Fibroblast of lung (primary cell): Measurements from ENCODE around the gene EHD3. TPM values are rescaled to one million over a fixed set of nuclear protein-coding genes. Genes with fewer than 3 reads are reported as not detected.

Experiments
- DNase-seq, 2 donors: peaks; one replicate each; pipeline versions ENCODE4 v3.0.0 to v3.0.0-alpha.2; 2010; ENCODE audit warnings: low read depth in 2 of 2
- H2AFZ ChIP-seq: 2 replicates; pipeline ENCODE4 v1.5.1; 2012; ENCODE audit warnings: low read length, control low read depth, inconsistent platforms
- H3K27ac ChIP-seq: 2 replicates; pipeline ENCODE4 v1.5.1; 2011; ENCODE audit warnings: low read length, control low read depth; ENCODE audit not compliant: insufficient read depth
- H3K27me3 ChIP-seq: 2 replicates; pipeline ENCODE4 v1.5.1; 2011; ENCODE audit warnings: mild to moderate bottlenecking, low read length; ENCODE audit not compliant: control insufficient read depth, insufficient read depth
- H3K36me3 ChIP-seq: 2 replicates; pipeline ENCODE4 v1.5.1; 2011; ENCODE audit warnings: low read length; ENCODE audit not compliant: control insufficient read depth, insufficient read depth
- H3K4me1 ChIP-seq: 2 replicates; pipeline ENCODE4 v1.5.1; 2011; ENCODE audit warnings: low read length; ENCODE audit not compliant: control insufficient read depth, insufficient read depth; ENCODE audit errors: extremely low read depth
- H3K4me2 ChIP-seq: 2 replicates; pipeline ENCODE4 v1.5.1; 2011; ENCODE audit warnings: low read length, control low read depth; ENCODE audit not compliant: insufficient read depth; ENCODE audit errors: extremely low read depth
- H3K4me3 ChIP-seq, 4 experiments: fragments of 200-600 bp in 1 of 4; sonication (generic) in 1 of 4; replicated peaks in 1 of 4; 2 replicates each; pipeline ENCODE4 v1.5.1; 2011 to 2016; ENCODE audit warnings: low read length in 4 of 4, low read depth in 3 of 4, mild to moderate bottlenecking in 3 of 4, control low read depth in 2 of 4, inconsistent platforms in 1 of 4, mixed read lengths in 1 of 4; ENCODE audit not compliant: insufficient read depth in 1 of 4; ENCODE audit errors: control extremely low read depth in 1 of 4
- H3K79me2 ChIP-seq: 2 replicates; pipeline ENCODE4 v1.5.1; 2012; ENCODE audit warnings: mild to moderate bottlenecking, low read length, inconsistent platforms; ENCODE audit not compliant: control insufficient read depth, insufficient read depth
- H3K9ac ChIP-seq: 2 replicates; pipeline ENCODE4 v1.5.1; 2011; ENCODE audit warnings: mild to moderate bottlenecking, low read length, control low read depth; ENCODE audit not compliant: insufficient read depth
- H3K9me3 ChIP-seq: 2 replicates; pipeline ENCODE4 v1.5.1; 2012; ENCODE audit warnings: low read depth, low read length; ENCODE audit not compliant: control insufficient read depth, insufficient read depth
- H4K20me1 ChIP-seq: 2 replicates; pipeline ENCODE4 v1.5.1; 2011; ENCODE audit warnings: low read length; ENCODE audit not compliant: control insufficient read depth, insufficient read depth; ENCODE audit errors: extremely low read depth
- EZH2 ChIP-seq: IDR thresholded peaks from 2 replicates; pipeline ENCODE4 v1.5.1; 2012; ENCODE audit warnings: low read length, control low read depth, mild to moderate bottlenecking; ENCODE audit errors: missing control alignments
- polyA plus RNA-seq, 2 donors: library from polyadenylated mRNA; depleted of rRNA in 1 of 2; stranded (reverse) in 1 of 2; unstranded in 1 of 2; fragments of >200 nt; gene quantifications; 2 replicates each; pipeline ENCODE4 v1.2.1, GENCODE V29; 2011 to 2012; ENCODE audit warnings: missing spikeins in 1 of 2
- total RNA-seq: library from RNA; depleted of rRNA; stranded (reverse); fragments of >200 nt; gene quantifications from 2 replicates; pipeline ENCODE4 v1.2.1, GENCODE V29; 2014
- TF ChIP-seq, protein P1 (sequence below), 2 donors: IDR thresholded peaks in 1 of 2; conservative IDR thresholded peaks in 1 of 2; 1 replicate in 1 of 2; 2 replicates in 1 of 2; pipeline ENCODE4 v1.5.1; 2011 to 2012; ENCODE audit warnings: low read length in 2 of 2, control low read depth in 1 of 2, inconsistent platforms in 1 of 2, low read depth in 1 of 2, mild to moderate bottlenecking in 1 of 2

The EHD3 gene
- total and polyA plus RNA-seq, 2 donors (not counting 1 experiment from before 2014, with no cell fraction given): 30.6 to 37.5 TPM

DNA sequence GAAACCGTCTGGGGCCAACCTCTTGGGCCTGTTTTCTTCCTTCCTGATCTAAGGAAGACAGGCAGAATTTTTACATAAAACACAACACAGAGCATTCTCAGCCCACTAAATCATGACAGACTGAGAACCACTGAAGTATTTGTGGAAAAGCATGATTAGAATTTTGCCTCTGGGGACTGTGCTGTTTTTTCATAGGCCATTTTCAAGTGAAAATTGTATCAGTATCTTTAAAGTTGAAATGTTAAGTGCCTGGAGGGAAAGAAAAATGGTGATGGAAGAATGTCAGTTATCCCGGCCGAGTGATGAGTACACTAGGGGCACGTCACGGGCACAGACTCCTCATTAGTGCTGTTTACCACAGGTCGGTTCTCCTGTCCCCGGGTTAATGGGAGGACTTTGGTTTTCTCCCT lies 36.9 kb downstream of the EHD3 start:
- H3K9me3 ChIP-seq: no peaks in the 10 kb centered on the region
- no peak overlapping the region for H3K4me2 ChIP-seq
- H3K9ac ChIP-seq: no peak overlapping the region
- no peak overlapping the region for H3K4me3 ChIP-seq
- H3K79me2 ChIP-seq: no peaks in the 10 kb centered on the region
- H3K27ac ChIP-seq: no peak overlapping the region
- DNase-seq: no peak
- H3K27me3 ChIP-seq: peaks cover 3% of the 10 kb centered on the region
- no peaks in the 10 kb centered on the region for H4K20me1 ChIP-seq
- peaks cover 5% of the 10 kb centered on the region for H3K4me1 ChIP-seq
- TF ChIP-seq, protein P1, sequence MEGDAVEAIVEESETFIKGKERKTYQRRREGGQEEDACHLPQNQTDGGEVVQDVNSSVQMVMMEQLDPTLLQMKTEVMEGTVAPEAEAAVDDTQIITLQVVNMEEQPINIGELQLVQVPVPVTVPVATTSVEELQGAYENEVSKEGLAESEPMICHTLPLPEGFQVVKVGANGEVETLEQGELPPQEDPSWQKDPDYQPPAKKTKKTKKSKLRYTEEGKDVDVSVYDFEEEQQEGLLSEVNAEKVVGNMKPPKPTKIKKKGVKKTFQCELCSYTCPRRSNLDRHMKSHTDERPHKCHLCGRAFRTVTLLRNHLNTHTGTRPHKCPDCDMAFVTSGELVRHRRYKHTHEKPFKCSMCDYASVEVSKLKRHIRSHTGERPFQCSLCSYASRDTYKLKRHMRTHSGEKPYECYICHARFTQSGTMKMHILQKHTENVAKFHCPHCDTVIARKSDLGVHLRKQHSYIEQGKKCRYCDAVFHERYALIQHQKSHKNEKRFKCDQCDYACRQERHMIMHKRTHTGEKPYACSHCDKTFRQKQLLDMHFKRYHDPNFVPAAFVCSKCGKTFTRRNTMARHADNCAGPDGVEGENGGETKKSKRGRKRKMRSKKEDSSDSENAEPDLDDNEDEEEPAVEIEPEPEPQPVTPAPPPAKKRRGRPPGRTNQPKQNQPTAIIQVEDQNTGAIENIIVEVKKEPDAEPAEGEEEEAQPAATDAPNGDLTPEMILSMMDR (conservative IDR thresholded peaks at IDR 0.05 in 1 of 2, IDR thresholded peaks at IDR 0.05 in 1 of 2; ENCODE audit: low read depth in 1 of 2, low read length in 2 of 2): no peak
- TF ChIP-seq EZH2: no peak
- no peak overlapping the region for H2AFZ ChIP-seq
- H3K36me3 ChIP-seq: peaks cover 4% of the 10 kb centered on the region

DNA sequence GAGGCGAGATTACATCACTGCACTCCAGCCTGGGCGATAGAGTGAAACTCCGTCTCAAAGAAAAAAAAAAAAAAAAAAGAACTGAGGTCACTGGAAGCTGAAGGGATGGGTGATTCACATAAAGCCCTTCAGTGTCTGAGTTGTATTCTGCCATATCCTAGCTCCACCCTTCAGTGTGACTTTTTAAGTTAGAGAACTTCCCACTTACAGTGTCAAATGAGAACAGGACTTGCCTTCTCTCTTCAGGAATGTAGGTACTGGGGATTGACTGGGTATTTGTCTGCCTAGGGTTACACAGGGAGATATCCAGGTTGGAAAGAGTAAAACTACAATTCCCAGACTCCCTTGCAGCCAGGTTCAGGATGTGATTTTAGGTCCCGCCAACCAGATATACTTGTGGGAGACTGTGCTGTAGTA lies 37.9 kb downstream of the EHD3 start:
- H3K9me3 ChIP-seq: no peaks in the 10 kb centered on the region
- no peak overlapping the region for H3K4me2 ChIP-seq
- no peak overlapping the region for H3K27ac ChIP-seq
- peaks cover 5% of the 10 kb centered on the region for H3K4me1 ChIP-seq
- TF ChIP-seq, protein P1 (conservative IDR thresholded peaks at IDR 0.05 in 1 of 2, IDR thresholded peaks at IDR 0.05 in 1 of 2; ENCODE audit: low read depth in 1 of 2, low read length in 2 of 2): no peak
- no peak for TF ChIP-seq EZH2
- no peak overlapping the region for H3K4me3 ChIP-seq
- H3K36me3 ChIP-seq: peaks cover 2% of the 10 kb centered on the region
- H3K79me2 ChIP-seq: no peaks in the 10 kb centered on the region
- no peak overlapping the region for H2AFZ ChIP-seq
- H4K20me1 ChIP-seq: no peaks in the 10 kb centered on the region
- peak in 1 of 2 donors; percentile 54 for DNase-seq
- peaks cover 3% of the 10 kb centered on the region for H3K27me3 ChIP-seq
- no peak overlapping the region for H3K9ac ChIP-seq

DNA sequence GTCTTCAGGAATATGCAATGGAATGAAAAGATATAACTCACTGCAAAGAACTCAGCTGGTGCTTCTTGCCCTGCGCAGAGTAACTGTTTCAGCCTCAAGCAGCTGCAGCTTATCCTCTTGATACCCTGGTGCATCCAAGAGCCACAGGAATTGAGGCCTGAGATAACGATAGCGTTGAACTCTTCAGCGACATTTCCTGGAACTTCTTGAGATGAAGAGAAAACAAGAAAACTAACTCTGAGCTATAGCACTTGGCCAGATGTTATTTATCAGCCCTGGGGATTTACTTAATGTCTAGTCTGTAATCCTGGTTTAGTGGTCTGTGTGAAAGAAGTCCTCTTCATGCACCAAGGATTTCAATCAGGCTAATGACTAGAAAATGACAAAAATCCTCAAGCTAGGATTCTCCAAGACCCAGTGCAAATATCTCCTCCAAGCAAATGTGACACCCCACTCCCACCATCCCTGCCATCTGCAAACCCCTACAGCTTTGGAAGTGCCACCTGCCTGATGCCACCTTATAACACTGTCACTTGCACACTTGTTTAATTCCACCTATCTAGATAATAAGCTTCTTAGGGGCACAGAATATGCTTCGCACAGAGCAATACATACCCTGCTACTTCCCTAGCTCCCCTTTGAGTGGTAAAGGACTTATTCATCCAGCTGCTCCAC lies 40.6 kb downstream of the EHD3 start:
- Histone ChIP-seq H3K79me2 (no peaks in the 10 kb centered on the region), H3K4me3 (no peak overlapping the region), H4K20me1 (no peaks in the 10 kb centered on the region), H2AFZ (no peak overlapping the region), H3K27me3 (peaks cover 3% of the 10 kb centered on the region), H3K27ac (no peak overlapping the region), H3K9me3 (no peaks in the 10 kb centered on the region), H3K9ac (no peak overlapping the region), H3K4me1 (peaks cover 5% of the 10 kb centered on the region), H3K4me2 (no peak overlapping the region), H3K36me3 (no peaks in the 10 kb centered on the region)
- TF ChIP-seq, protein P1 (conservative IDR thresholded peaks at IDR 0.05 in 1 of 2, IDR thresholded peaks at IDR 0.05 in 1 of 2; ENCODE audit: low read depth in 1 of 2, low read length in 2 of 2): no peak
- no peak for TF ChIP-seq EZH2
- peak; percentile 26 to 65 for DNase-seq
